Spinal cord (tissue), 10 donors: ENCODE measurements around the gene F12. TPM values are rescaled to one million over a fixed set of nuclear protein-coding genes. Genes with fewer than 3 reads are reported as not detected.

Source experiments
- DNase-seq, 6 donors: peaks; one replicate each; pipeline versions ENCODE4 v3.0.0 to v3.0.0-alpha.2; 2013 to 2015; ENCODE audit warnings: low spot score in 6 of 6, low read depth in 4 of 6
- H3K27ac ChIP-seq: one replicate; pipeline ENCODE4 v1.5.1; 2013; ENCODE audit warnings: low read depth, low read length, control low read depth
- H3K27me3 ChIP-seq: one replicate; pipeline ENCODE4 v1.6.1; 2013; ENCODE audit warnings: low read length; ENCODE audit not compliant: control insufficient read depth, insufficient read depth
- H3K36me3 ChIP-seq: one replicate; pipeline ENCODE4 v1.6.1; 2013; ENCODE audit warnings: low read length; ENCODE audit not compliant: control insufficient read depth, insufficient read depth
- H3K4me1 ChIP-seq: one replicate; pipeline ENCODE4 v1.6.1; 2013; ENCODE audit warnings: low read length; ENCODE audit not compliant: control insufficient read depth, insufficient read depth
- H3K4me3 ChIP-seq: one replicate; pipeline ENCODE4 v1.5.1; 2013; ENCODE audit warnings: low read depth, low read length, control low read depth
- H3K9me3 ChIP-seq: one replicate; pipeline ENCODE4 v1.6.1; 2013; ENCODE audit warnings: low read length; ENCODE audit not compliant: control insufficient read depth, insufficient read depth
- WGBS: methylation state at CpG from one replicate; pipeline ENCODE4 v1.1.5; 2013; ENCODE audit warnings: missing lambda C conversion rate; ENCODE audit not compliant: insufficient coverage; 5-methylcytosine and 5-hydroxymethylcytosine counted together
- polyA plus RNA-seq, 2 donors: library from polyadenylated mRNA; unstranded; fragments of 120-200 nt; gene quantifications; one replicate each; pipeline ENCODE4 v1.2.1, GENCODE V29; 2013; ENCODE audit not compliant: insufficient read length in 2 of 2
- total RNA-seq, 2 donors: library from RNA; depleted of rRNA in 1 of 2; stranded (reverse); fragments of 120-200 nt in 1 of 2; fragments of >200 nt in 1 of 2; gene quantifications; one replicate each; pipeline versions ENCODE4 v1.2.3 to v1.2.4, GENCODE V29; 2013 to 2014
- donor health status: healthy.

Gene F12
- total and polyA plus RNA-seq, 4 donors, result 1.9 to 15.1 (median 8.9) TPM

- Histone ChIP-seq H3K27me3 (no peaks in the 10 kb centered on the region), H3K9me3 (no peaks in the 10 kb centered on the region), H3K4me3 (no peak overlapping the region), H3K27ac (no peak overlapping the region), H3K4me1 (peaks cover 1% of the 10 kb centered on the region), H3K36me3 (peaks cover 71% of the 10 kb centered on the region)
- DNase-seq, result no peak
- WGBS, result 84% methylated on average over 24 of the region's 24 CpGs
Measured at GRCh38 chr5:177440211-177440989, 31.0 kb upstream of the F12 start.

GRCh38 chr5:177439518-177440053 lies 30.2 kb upstream of the F12 start:
- H3K27me3 ChIP-seq, result no peaks in the 10 kb centered on the region
- H3K36me3 ChIP-seq, result peaks cover 79% of the 10 kb centered on the region
- H3K4me3 ChIP-seq, result no peak overlapping the region
- H3K4me1 ChIP-seq, result no peaks in the 10 kb centered on the region
- DNase-seq, result no peak
- no peaks in the 10 kb centered on the region for H3K9me3 ChIP-seq
- 97% methylated on average over 3 of the region's 4 CpGs for WGBS
- no peak overlapping the region for H3K27ac ChIP-seq

DNA sequence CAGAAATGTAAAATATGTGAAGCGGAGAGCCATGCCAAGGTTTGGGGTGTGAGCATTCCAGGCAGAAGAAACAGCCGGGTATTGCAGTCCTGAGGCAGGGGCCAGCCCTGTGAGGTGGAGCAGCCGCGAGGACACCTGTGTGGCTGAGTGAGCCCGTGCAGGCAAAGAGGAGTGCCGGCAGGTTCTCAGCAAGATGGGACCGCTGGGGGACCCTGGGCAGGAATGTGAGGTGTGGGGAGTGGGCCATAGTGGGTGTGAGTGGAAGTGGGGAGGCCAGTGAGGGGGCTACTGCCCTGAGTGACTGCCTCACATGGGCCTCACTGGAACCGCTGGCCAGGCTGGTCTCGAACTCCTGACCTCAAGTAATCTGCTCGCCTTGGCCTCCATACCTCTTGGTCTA lies 29.1 kb upstream of the F12 start:
- no peaks in the 10 kb centered on the region for H3K4me1 ChIP-seq
- H3K27me3 ChIP-seq, result no peaks in the 10 kb centered on the region
- H3K4me3 ChIP-seq, result no peak overlapping the region
- H3K9me3 ChIP-seq, result no peaks in the 10 kb centered on the region
- peaks cover 87% of the 10 kb centered on the region for H3K36me3 ChIP-seq
- 96% methylated on average over 9 of the region's 10 CpGs for WGBS
- no peak overlapping the region for H3K27ac ChIP-seq
- DNase-seq, result no peak

GRCh38 chr5:177437623-177438022 lies 28.3 kb upstream of the F12 start:
- no peak for DNase-seq
- H3K36me3 ChIP-seq, result peaks cover 87% of the 10 kb centered on the region
- 43% methylated on average over 4 of the region's 4 CpGs for WGBS

GRCh38 chr5:177435847-177436536 lies 26.6 kb upstream of the F12 start:
- WGBS, result 92% methylated on average over 29 of the region's 37 CpGs
- Histone ChIP-seq H3K36me3 (peaks cover 87% of the 10 kb centered on the region), H3K27me3 (no peaks in the 10 kb centered on the region), H3K4me1 (peaks cover 14% of the 10 kb centered on the region), H3K27ac (no peak overlapping the region), H3K9me3 (no peaks in the 10 kb centered on the region), H3K4me3 (no peak overlapping the region)
- DNase-seq, result no peak

More at GRCh38 chr5:177437623-177438022, 28.3 kb upstream of the F12 start:
- Histone ChIP-seq H3K4me1 (peaks cover 3% of the 10 kb centered on the region), H3K9me3 (no peaks in the 10 kb centered on the region), H3K4me3 (no peak overlapping the region), H3K27ac (no peak overlapping the region), H3K27me3 (no peaks in the 10 kb centered on the region)

- no peak for DNase-seq
- no peak overlapping the region for H3K4me3 ChIP-seq
- peaks cover 14% of the 10 kb centered on the region for H3K4me1 ChIP-seq
- no peaks in the 10 kb centered on the region for H3K27me3 ChIP-seq
- peaks cover 87% of the 10 kb centered on the region for H3K36me3 ChIP-seq
- H3K27ac ChIP-seq, result no peak overlapping the region
- WGBS, result 92% methylated on average over 13 of the region's 20 CpGs
- H3K9me3 ChIP-seq, result no peaks in the 10 kb centered on the region
Measured at GRCh38 chr5:177434942-177435738, 25.8 kb upstream of the F12 start.

DNA sequence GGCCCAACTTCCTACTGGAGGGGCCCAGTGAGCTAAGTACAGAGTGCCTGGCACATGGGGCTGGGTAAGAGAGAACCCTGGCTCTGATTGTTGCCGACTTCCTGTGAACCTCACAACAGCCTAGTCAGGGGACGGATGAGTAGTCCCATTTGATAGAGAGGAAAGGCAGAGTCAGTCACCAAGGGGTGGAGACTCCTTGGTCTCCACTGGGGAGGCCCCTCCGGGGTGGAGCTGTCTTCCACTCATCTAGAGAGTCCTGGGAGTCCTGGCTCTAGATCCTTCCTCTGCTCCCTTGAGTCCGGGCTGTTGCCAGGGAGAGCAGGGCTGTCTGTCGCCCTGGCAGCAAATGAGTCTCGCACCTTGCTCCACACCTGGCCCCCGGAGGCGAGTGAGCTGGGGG lies 25.1 kb upstream of the F12 start:
- WGBS, result 94% methylated on average over 8 of the region's 8 CpGs
- Histone ChIP-seq H3K9me3 (no peaks in the 10 kb centered on the region), H3K27me3 (no peaks in the 10 kb centered on the region), H3K4me3 (no peak overlapping the region), H3K27ac (no peak overlapping the region), H3K36me3 (peaks cover 89% of the 10 kb centered on the region), H3K4me1 (peaks cover 21% of the 10 kb centered on the region)
- no peak for DNase-seq

DNA sequence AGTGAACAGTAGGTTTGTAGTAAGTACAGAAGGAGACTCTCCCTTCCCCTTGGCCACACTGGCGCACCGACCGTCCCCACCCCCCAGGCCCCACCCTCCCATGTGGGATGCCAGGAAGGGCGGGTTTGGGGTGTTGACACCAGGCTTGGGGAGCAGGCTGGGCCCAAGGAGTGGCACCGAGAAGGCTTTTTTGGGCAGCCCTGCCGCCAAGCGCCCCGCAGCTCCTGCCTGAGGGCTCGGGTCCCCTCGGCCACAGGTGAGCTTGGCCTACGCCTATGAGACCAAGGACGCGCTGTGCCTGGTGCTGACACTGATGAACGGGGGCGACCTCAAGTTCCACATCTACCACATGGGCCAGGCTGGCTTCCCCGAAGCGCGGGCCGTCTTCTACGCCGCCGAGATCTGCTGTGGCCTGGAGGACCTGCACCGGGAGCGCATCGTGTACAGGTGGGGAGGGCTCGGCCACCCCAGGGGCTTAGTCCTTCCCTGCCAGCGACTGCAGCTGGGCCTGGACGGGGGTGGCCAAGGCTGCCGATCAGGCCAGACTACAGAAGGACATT lies 24.4 kb upstream of the F12 start:
- Histone ChIP-seq H3K4me3 (no peak overlapping the region), H3K9me3 (no peaks in the 10 kb centered on the region), H3K27me3 (no peaks in the 10 kb centered on the region), H3K36me3 (peaks cover 89% of the 10 kb centered on the region), H3K27ac (no peak overlapping the region), H3K4me1 (peaks cover 28% of the 10 kb centered on the region)
- WGBS, result 96% methylated on average over 26 of the region's 29 CpGs
- no peak for DNase-seq
